ENCODE data around the gene FAM222A. TPM values are rescaled to one million over a fixed set of nuclear protein-coding genes. Genes with fewer than 3 reads are reported as not detected.

Gene FAM222A
- total RNA-seq, 1 donor: 0.54 TPM

GRCh38 chr12:109697270-109697553 is 16.4 kb upstream of the FAM222A start:
- no peak for DNase-seq (ENCODE audit: low read depth)
- no peak for TF ChIP-seq CTCF (IDR thresholded peaks at IDR 0.05; ENCODE audit: insufficient read depth, low read length)
- no peak overlapping the region for H3K4me3 ChIP-seq (ENCODE audit: low read depth, low read length)

GRCh38 chr12:109697877-109698468 is 15.7 kb upstream of the FAM222A start:
- no peak for DNase-seq (ENCODE audit: low read depth)
- no peak overlapping the region for H3K4me3 ChIP-seq (ENCODE audit: low read depth, low read length)
- TF ChIP-seq CTCF (IDR thresholded peaks at IDR 0.05; ENCODE audit: insufficient read depth, low read length): no peak

GRCh38 chr12:109698820-109699219 is 14.8 kb upstream of the FAM222A start:
- no peak overlapping the region for H3K4me3 ChIP-seq (ENCODE audit: low read depth, low read length)
- DNase-seq (ENCODE audit: low read depth): no peak
- TF ChIP-seq CTCF (IDR thresholded peaks at IDR 0.05; ENCODE audit: insufficient read depth, low read length): no peak

- DNase-seq (ENCODE audit: low read depth): no peak
- no peak for TF ChIP-seq CTCF (IDR thresholded peaks at IDR 0.05; ENCODE audit: insufficient read depth, low read length)
- H3K4me3 ChIP-seq (ENCODE audit: low read depth, low read length): no peak overlapping the region
These were observed 12.6 kb upstream of the FAM222A start for GRCh38 chr12:109701064-109701463.

- H3K4me3 ChIP-seq (ENCODE audit: low read depth, low read length): no peak overlapping the region
- TF ChIP-seq CTCF (IDR thresholded peaks at IDR 0.05; ENCODE audit: insufficient read depth, low read length): no peak
- DNase-seq (ENCODE audit: low read depth): peak; percentile 4
These were observed 11.3 kb upstream of the FAM222A start for GRCh38 chr12:109702111-109702841.

- H3K4me3 ChIP-seq (ENCODE audit: low read depth, low read length): no peak overlapping the region
- no peak for TF ChIP-seq CTCF (IDR thresholded peaks at IDR 0.05; ENCODE audit: insufficient read depth, low read length)
- DNase-seq (ENCODE audit: low read depth): no peak
These were observed 9.9 kb upstream of the FAM222A start for GRCh38 chr12:109703684-109704083.

All from fibroblast of the aortic adventitia (primary cell).